MM.1S (cell line): ENCODE data around the gene SYT17.

Experiments used
- DNase-seq: peaks from one replicate; pipeline ENCODE4 v3.0.0-alpha.2; 2015
- H2AFZ ChIP-seq: fragments of 300-600 bp; sonication (generic); 2 replicates; pipeline ENCODE4 v1.6.0; 2016; ENCODE audit warnings: antibody characterized with exemption, low read length
- H3F3A ChIP-seq: fragments of 300-600 bp; sonication (generic); 2 replicates; pipeline ENCODE4 v1.6.1; 2016; ENCODE audit warnings: mild to moderate bottlenecking, antibody characterized with exemption, low read length, moderate library complexity, mixed read lengths; ENCODE audit not compliant: insufficient read depth
- H3K27ac ChIP-seq: fragments of 300-600 bp; sonication (generic); 2 replicates; pipeline ENCODE4 v1.5.1; 2016; ENCODE audit warnings: mild to moderate bottlenecking, low read length
- H3K27me3 ChIP-seq: fragments of 300-600 bp; sonication (generic); replicated peaks from 2 replicates; pipeline ENCODE4 v1.6.0; 2016; ENCODE audit warnings: low read length; ENCODE audit not compliant: insufficient read depth
- H3K36me3 ChIP-seq: fragments of 300-600 bp; sonication (generic); replicated peaks from 2 replicates; pipeline ENCODE4 v1.6.1; 2016; ENCODE audit warnings: mild to moderate bottlenecking, low read length, mixed read lengths; ENCODE audit not compliant: insufficient read depth
- H3K4me1 ChIP-seq: fragments of 300-600 bp; sonication (generic); 2 replicates; pipeline ENCODE4 v1.6.1; 2016; ENCODE audit warnings: low read length, mixed read lengths
- H3K4me2 ChIP-seq: fragments of 300-600 bp; sonication (generic); 2 replicates; pipeline ENCODE4 v1.6.0; 2016; ENCODE audit warnings: low read depth, low read length
- H3K4me3 ChIP-seq: fragments of 300-600 bp; sonication (generic); 2 replicates; pipeline ENCODE4 v1.5.1; 2016; ENCODE audit warnings: low read length, mixed read lengths
- H3K79me2 ChIP-seq: fragments of 300-600 bp; sonication (generic); 2 replicates; pipeline ENCODE4 v1.6.1; 2016; ENCODE audit warnings: mixed run types, low read length, mixed read lengths
- H3K9ac ChIP-seq: fragments of 300-600 bp; sonication (generic); 2 replicates; pipeline ENCODE4 v1.6.1; 2016; ENCODE audit warnings: low read length, mixed read lengths
- H3K9me2 ChIP-seq: fragments of 300-600 bp; sonication (generic); replicated peaks from 2 replicates; pipeline ENCODE4 v1.6.1; 2016; ENCODE audit warnings: mild to moderate bottlenecking, low read length, mixed read lengths; ENCODE audit not compliant: insufficient read depth
- H3K9me3 ChIP-seq: fragments of 300-600 bp; sonication (generic); replicated peaks from 2 replicates; pipeline ENCODE4 v1.6.1; 2016; ENCODE audit warnings: mild to moderate bottlenecking, low read length, mixed read lengths; ENCODE audit not compliant: insufficient read depth
- H4K20me1 ChIP-seq: fragments of 300-600 bp; sonication (generic); 2 replicates; pipeline ENCODE4 v1.6.1; 2016; ENCODE audit warnings: mild to moderate bottlenecking, low read length, moderate library complexity, mixed read lengths; ENCODE audit not compliant: insufficient read depth
- CTCF ChIP-seq: fragments of 300-600 bp; sonication (generic); IDR thresholded peaks from 2 replicates; pipeline ENCODE4 v1.5.1; 2016; ENCODE audit warnings: antibody characterized with exemption, low read length, mixed read lengths
- EZH2 ChIP-seq: fragments of 300-600 bp; sonication (generic); optimal IDR thresholded peaks from 2 replicates; pipeline ENCODE3; 2017; ENCODE audit warnings: low read depth, mild to moderate bottlenecking, antibody characterized with exemption, low read length, mixed read lengths
- EZH2phosphoT487 ChIP-seq: fragments of 300-600 bp; sonication (generic); IDR thresholded peaks from 2 replicates; pipeline ENCODE4 v1.6.1; 2018; ENCODE audit warnings: antibody characterized with exemption, low read length

SYT17 gene

GRCh38 chr16:19215705-19216104, 47.7 kb downstream of the SYT17 start:
- Histone ChIP-seq H3F3A (no peaks in the 10 kb centered on the region), H3K9ac (no peak overlapping the region), H3K4me2 (no peak overlapping the region), H3K27ac (no peak overlapping the region), H3K9me2 (no peaks in the 10 kb centered on the region), H3K27me3 (no peaks in the 10 kb centered on the region; the same call in 1 of the 2 replicates), H3K9me3 (no peaks in the 10 kb centered on the region), H2AFZ (no peak overlapping the region), H4K20me1 (no peaks in the 10 kb centered on the region), H3K4me3 (no peak overlapping the region), H3K36me3 (no peaks in the 10 kb centered on the region), H3K79me2 (no peaks in the 10 kb centered on the region), H3K4me1 (peaks cover 6% of the 10 kb centered on the region)
- no peak for TF ChIP-seq EZH2
- no peak for TF ChIP-seq EZH2phosphoT487
- no peak for TF ChIP-seq CTCF
- DNase-seq, result no peak

- Histone ChIP-seq H3K9me3 (no peaks in the 10 kb centered on the region), H3K9ac (no peak overlapping the region), H2AFZ (no peak overlapping the region), H3K9me2 (no peaks in the 10 kb centered on the region), H4K20me1 (no peaks in the 10 kb centered on the region), H3K4me3 (no peak overlapping the region), H3K27me3 (no peaks in the 10 kb centered on the region), H3K79me2 (no peaks in the 10 kb centered on the region), H3K36me3 (no peaks in the 10 kb centered on the region), H3K4me2 (no peak overlapping the region), H3K27ac (no peak overlapping the region), H3F3A (no peaks in the 10 kb centered on the region), H3K4me1 (no peaks in the 10 kb centered on the region)
- TF ChIP-seq CTCF (no peak), EZH2phosphoT487 (no peak), EZH2 (no peak)
- no peak for DNase-seq
These were observed 50.5 kb downstream of the SYT17 start for GRCh38 chr16:19218581-19218980.

- no peaks in the 10 kb centered on the region for H4K20me1 ChIP-seq
- H3K27me3 ChIP-seq, result no peaks in the 10 kb centered on the region
- H3K9me2 ChIP-seq, result no peaks in the 10 kb centered on the region
- no peak overlapping the region for H3K4me3 ChIP-seq
- H3K4me2 ChIP-seq, result no peak overlapping the region
- no peaks in the 10 kb centered on the region for H3K79me2 ChIP-seq
- no peak overlapping the region for H3K9ac ChIP-seq
- H3K36me3 ChIP-seq, result no peaks in the 10 kb centered on the region
- no peak overlapping the region for H3K27ac ChIP-seq
- H3K4me1 ChIP-seq, result no peaks in the 10 kb centered on the region
- TF ChIP-seq EZH2 (no peak), CTCF (no peak), EZH2phosphoT487 (no peak)
- H2AFZ ChIP-seq, result no peak overlapping the region
- DNase-seq, result no peak
- no peaks in the 10 kb centered on the region for H3K9me3 ChIP-seq
- H3F3A ChIP-seq, result no peaks in the 10 kb centered on the region
These were observed 51.8 kb downstream of the SYT17 start for GRCh38 chr16:19219836-19220235.
